Stimulated activated CD8-positive, alpha-beta memory T cell treated with anti-CD3 and anti-CD28 coated beads, Interleukin-12 subunit alpha, Interleukin-12 subunit beta, amount 100 ng/mL, for 24 hours (primary cell): ENCODE measurements around the gene FOXQ1.
"Not testable (repeated sequence)": the region's sequence is repeated elsewhere in the genome, so short reads cannot be mapped to it uniquely, and the experiment has no call there.

ENCODE experiments used
- DNase-seq: peaks from one replicate; pipeline ENCODE4 v3.0.0-alpha.2; 2020; ENCODE audit errors: extremely low read depth

FOXQ1 gene

DNA sequence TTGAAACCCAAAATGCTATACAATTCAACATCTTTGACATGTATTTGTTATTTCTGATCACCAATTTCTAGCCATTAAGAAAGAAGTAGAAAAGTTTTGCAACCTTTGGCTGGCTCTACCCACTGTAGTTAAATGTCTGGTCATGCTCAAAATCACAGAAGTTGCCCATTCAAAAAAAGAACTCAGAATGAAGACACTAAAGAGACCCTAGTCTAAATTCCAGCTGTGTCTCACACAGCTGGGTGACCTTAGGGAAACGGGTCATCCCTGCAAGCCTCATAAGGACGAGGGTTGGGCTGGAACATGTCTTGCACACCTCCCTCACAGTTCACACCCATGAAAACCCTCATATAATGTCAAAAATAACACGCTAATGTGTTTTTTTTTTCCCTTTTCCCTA, 10.3 kb downstream of the FOXQ1 start:
- DNase-seq = no peak

GRCh38 chr6:1322696-1323219, 10.9 kb downstream of the FOXQ1 start:
- no peak for DNase-seq

DNA sequence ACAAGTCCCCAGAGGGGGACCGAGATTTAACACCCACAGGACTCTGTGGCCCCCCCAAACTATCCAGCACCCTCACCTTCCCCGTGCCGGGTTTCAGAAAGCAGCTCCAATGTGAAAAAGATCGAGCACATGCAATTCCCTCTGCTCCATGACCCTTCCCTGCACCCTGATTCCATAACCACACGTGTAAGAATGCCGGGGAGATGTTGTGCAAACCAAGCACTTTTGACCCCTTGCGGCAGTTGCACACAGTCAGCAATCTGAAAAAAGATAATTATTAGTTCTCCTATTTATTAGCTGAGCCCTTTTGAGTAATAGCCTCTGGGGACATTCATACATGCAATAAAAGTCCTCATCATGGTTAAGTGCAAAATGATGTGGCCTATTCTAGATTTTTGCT, 13.0 kb downstream of the FOXQ1 start:
- DNase-seq = no peak

GRCh38 chr6:1325461-1326309, 13.8 kb downstream of the FOXQ1 start:
- DNase-seq = no peak

DNA sequence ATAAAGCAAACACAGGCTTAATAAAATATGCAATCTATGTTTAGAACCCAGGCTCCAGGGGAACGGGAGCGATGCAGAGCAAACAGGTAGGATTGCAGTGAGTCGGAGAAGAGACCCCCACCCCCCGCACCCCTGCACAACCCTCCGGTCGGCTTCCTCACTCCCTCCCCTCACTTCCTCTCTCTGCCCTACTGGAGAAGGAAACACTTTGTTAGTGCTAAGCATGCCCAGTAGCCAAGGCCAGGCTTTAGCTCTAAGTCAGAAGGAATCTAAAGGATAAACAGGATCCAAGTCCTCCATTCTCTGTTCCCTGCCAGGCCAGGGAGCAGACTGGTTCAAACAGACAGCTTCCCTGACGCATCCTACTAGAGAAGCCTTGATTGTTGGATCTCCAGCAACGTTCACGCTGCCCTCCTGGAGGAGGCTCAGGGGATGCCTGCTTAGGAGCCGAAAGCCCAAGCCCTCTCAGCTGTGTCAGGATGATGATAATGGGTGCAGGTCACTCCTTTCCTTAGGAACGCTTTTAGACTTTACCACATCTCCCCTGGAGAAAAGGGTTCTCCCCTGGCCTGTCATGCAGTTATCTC, 14.7 kb downstream of the FOXQ1 start:
- no peak for DNase-seq

- DNase-seq = no peak
Measured at GRCh38 chr6:1327630-1328029, 15.7 kb downstream of the FOXQ1 start.

GRCh38 chr6:1328129-1328800, 16.4 kb downstream of the FOXQ1 start:
- DNase-seq = no peak

DNA sequence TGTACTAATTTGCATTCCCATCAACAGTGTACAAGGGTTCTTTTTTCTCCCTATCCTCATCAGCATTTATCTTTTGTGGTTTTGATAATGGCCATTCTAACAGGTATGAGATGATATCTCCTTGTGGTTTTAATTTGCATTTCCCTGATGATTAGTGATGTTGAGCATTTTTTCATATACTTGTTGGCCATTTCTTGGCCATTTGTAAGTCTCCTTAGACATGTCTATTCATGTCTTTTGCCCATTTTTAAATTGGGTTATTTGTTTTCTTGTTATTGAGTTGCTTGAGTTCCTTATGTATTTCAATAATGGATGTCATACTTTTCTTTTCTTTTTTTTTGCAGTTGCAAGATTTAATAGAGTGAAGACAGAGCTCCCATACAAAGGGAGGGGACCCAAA, 17.8 kb downstream of the FOXQ1 start:
- no peak for DNase-seq

- no peak for DNase-seq
Measured at GRCh38 chr6:1334684-1335083, 22.8 kb downstream of the FOXQ1 start.

DNA sequence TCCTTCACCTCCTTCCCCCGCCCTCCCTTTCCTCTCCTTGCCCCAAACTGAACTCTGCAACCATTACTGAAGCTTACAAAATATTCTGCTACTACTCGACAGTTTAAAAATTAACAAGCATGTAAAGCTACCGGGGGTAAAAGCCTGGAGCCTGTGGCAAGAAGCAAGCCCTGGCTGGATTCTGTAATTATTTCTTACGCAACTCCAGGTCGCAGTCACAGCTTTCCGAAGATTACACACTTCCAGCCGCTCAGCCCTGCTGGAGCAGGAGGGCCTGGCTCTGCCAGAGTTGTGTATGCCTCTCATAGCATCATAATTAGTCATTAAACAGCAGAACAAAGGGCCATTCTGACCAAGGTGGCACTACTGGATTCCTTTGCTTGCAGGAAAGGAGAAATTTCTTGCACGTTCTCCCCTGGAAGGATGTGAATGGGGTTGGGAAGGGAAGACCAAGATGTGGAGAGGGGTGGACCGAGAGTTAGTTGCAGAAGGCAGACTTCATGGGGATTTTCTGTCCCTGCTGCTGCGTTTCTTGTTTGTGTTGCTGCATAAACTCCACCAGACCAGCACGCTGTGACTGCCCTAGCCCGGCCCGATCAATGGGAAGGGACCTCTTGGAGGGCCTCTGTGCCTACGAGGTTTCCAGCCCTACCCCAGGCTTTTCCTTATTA, 23.6 kb downstream of the FOXQ1 start:
- no peak for DNase-seq

GRCh38 chr6:1336246-1336843, 24.4 kb downstream of the FOXQ1 start:
- no peak for DNase-seq

GRCh38 chr6:1337791-1338190, 25.9 kb downstream of the FOXQ1 start:
- DNase-seq = no peak

DNA sequence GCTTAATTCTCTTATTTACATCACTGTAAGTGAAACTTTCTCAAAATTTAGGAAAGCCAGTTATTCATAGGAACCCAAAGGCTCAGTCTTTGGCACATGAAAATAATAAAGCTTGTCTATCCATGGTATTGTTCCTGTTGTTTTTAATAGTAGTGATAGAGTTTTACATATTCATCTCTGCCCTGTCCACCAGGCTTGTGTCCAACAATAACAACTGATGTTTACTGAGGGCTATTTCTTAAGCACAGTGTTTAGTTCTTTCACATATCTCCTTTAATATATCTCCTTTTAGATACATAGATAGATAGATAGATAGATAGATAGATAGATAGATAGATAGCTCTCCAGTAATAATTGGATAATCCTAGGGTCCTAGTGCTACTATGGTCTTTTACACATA, 34.2 kb downstream of the FOXQ1 start:
- no peak for DNase-seq

- DNase-seq = no peak
Measured at GRCh38 chr6:1346558-1347091, 34.7 kb downstream of the FOXQ1 start.

- DNase-seq = no peak
Measured at GRCh38 chr6:1347161-1347560, 35.3 kb downstream of the FOXQ1 start.

GRCh38 chr6:1348675-1349074, 36.8 kb downstream of the FOXQ1 start:
- DNase-seq = no peak

DNA sequence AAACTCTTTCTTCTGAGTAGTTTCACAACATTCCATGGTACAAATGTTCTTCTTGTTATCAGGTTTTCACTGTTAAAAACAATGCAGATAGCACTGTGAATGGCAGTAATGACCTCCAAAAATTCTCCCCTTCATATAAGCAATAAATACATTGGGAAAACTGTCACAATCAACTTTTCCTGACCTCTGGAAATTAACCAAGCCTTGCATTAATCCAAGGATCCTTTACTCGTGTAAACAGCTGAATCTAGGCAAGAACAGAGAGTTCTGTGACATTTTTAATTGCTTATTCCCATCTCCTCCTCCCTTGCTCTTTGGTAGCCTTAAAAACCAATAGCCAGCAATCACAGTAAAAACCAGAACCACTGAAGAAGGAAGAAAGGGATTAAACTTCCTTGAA, 37.8 kb downstream of the FOXQ1 start:
- no peak for DNase-seq

DNA sequence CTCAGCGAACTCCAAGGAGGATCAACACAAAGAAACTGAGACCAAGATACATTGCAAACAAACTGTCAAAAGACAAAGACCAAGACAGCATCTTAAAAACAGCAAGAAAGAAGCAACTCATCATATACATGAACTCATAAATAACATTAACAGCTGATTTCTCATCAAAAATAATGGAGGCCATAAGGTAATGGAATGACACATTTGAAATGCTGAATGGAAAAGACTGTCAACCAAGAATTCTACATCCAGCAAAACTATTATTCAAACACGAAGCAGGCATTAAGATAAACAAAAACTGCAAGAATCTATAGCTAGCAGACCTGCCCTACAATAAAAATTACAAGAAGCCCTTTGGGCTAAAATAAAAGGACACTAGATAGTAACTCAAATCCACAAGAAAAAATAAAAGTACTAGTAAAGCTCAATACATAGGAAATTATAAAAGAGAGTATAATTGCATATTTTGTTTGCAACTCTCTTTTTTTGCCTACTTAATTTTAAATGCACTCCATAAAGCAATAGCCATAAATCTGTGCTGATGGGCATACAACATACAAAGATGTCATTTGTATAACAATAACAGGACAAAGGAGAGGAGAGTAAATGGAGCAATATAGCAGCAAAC, 39.6 kb downstream of the FOXQ1 start:
- DNase-seq = no peak

DNA sequence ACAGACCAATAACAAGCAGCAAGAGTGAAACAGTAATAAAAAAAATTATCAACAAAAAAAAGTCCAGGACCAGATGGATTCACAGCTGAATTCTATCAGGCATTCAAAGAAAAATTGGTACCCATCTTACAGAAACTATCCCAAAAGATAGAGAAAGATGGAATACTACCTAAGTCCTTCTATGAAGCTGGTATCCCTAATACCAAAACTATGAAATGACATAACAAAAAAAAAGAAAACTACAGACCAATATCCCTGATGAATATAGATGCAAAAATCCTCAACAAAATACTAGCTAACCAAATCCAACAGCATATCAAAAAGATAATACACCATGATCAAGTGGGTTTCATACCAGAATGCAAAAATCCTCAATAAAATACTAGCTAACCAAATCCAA, 43.2 kb downstream of the FOXQ1 start:
- DNase-seq = not testable (repeated sequence)

- not testable (repeated sequence) for DNase-seq
Measured at GRCh38 chr6:1361717-1362116, 49.8 kb downstream of the FOXQ1 start.

DNA sequence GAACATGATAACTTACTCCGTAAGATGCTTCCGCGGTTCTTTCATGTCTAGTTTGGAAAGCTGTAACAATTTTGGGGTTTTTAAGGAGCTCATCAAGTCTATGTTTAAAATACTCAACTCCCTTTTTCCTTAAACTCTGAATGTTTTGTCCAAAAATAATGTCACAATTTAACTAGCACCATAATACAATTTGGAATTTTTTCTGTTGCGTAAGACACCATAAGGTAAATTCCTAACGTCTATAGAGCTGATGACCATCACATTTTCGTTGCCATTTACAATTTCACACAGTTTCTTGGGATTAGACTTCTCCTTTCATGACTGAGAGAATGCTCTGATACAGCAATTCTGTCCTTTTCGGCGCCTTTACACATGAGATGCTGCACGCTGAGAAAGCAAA, 50.7 kb downstream of the FOXQ1 start:
- no peak for DNase-seq
